Activated CD4-positive, alpha-beta T cell treated with anti-CD3 and anti-CD28 coated beads, Interleukin-2, amount 10 ng/mL, durations not matched to agents 24 days and 14 days (primary cell): ENCODE data around the gene ICE1. TPM values are rescaled to one million over a fixed set of nuclear protein-coding genes. Genes with fewer than 3 reads are reported as not detected.
"Not testable (repeated sequence)": the region's sequence is repeated elsewhere in the genome, so short reads cannot be mapped to it uniquely, and the experiment has no call there.

Experiments used
- DNase-seq: peaks from one replicate; pipeline ENCODE4 v3.0.0; 2022
- H3K27ac Mint-ChIP-seq: one replicate; pipeline ENCODE4 v1.8.0; 2022; ENCODE audit warnings: mild to moderate bottlenecking, mixed read lengths
- H3K27me3 Mint-ChIP-seq: one replicate; pipeline ENCODE4 v1.8.0; 2022; ENCODE audit warnings: mixed read lengths
- H3K36me3 Mint-ChIP-seq: one replicate; pipeline ENCODE4 v1.8.0; 2022; ENCODE audit warnings: low read depth, mild to moderate bottlenecking, mixed read lengths
- H3K4me1 Mint-ChIP-seq: one replicate; pipeline ENCODE4 v1.8.0; 2021; ENCODE audit warnings: mixed read lengths
- H3K4me3 Mint-ChIP-seq: one replicate; pipeline ENCODE4 v1.8.0; 2022; ENCODE audit warnings: mild to moderate bottlenecking, moderate library complexity, mixed read lengths
- H3K9me3 Mint-ChIP-seq: one replicate; pipeline ENCODE4 v1.8.0; 2021; ENCODE audit warnings: mixed read lengths
- intact Hi-C: fragments of 100-400 bp; cut with micrococcal nuclease; formaldehyde crosslinking; loops from one replicate; pipeline ENCODE4 v1.15.1; 2023
- total RNA-seq: library from RNA; stranded (reverse); gene quantifications from 2 replicates; pipeline ENCODE4 v1.2.3, GENCODE V29; 2022

The ICE1 gene
- total RNA-seq, 1 donor from 2014 or later = 36.9 TPM

DNA sequence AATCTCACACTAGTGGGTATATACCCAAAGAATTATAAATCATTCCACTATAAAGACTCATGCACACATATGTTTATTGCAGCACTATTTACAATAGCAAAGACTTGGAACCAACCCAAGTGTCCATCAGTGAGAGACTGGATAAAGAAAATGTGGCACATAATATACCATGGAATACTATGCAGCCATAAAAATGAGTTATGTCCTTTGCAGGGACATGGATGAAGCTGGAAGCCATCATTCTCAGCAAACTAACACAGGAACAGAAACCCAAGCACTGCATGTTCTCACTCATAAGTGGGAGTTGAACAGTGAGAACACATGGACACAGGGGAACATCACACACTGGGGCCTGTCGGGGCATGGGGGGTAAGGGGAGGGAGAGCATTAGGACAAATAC lies 57.1 kb downstream of the ICE1 start:
- peaks cover 15% of the 10 kb centered on the region for H3K4me1 Mint-ChIP-seq
- H3K27me3 Mint-ChIP-seq, intact Hi-C loops, H3K4me3 Mint-ChIP-seq, H3K27ac Mint-ChIP-seq, H3K9me3 Mint-ChIP-seq, DNase-seq: not testable (repeated sequence)
- peaks cover 58% of the 10 kb centered on the region for H3K36me3 Mint-ChIP-seq

GRCh38 chr5:5480481-5481111 lies 58.1 kb downstream of the ICE1 start:
- no peaks in the 10 kb centered on the region for H3K27me3 Mint-ChIP-seq
- peak overlapping the region; percentile 53 for H3K4me3 Mint-ChIP-seq
- intact Hi-C loops = no loop called here

DNA sequence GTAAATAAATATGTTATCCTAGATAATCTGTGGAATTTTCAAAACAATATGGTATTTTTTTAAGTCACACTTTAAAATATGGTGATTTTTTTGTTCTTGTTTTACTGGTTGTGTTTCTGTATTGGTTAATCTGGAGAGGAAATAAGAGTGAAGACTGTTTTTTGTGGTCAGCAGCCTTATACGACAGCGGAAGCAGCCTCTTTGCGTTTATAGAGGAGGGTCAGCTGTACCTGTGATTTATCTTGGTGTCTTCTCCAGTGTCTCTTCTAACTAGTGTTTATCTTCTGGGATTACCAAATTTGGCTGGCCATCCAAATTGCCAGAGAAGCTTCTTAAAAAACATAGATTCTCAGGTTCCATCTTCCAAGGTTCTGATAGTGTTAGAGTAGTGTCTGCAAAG lies 58.7 kb downstream of the ICE1 start:
- Mint-ChIP-seq H3K4me1 (peaks cover 15% of the 10 kb centered on the region), H3K4me3 (peak overlapping the region; percentile 55), H3K27ac (peak overlapping the region; percentile 73), H3K9me3 (no peaks in the 10 kb centered on the region), H3K36me3 (peaks cover 46% of the 10 kb centered on the region), H3K27me3 (no peaks in the 10 kb centered on the region)
- DNase-seq = peak; percentile 70
- intact Hi-C loops = no loop called here

More at GRCh38 chr5:5480481-5481111, 58.1 kb downstream of the ICE1 start:
- peaks cover 49% of the 10 kb centered on the region for H3K36me3 Mint-ChIP-seq
- no peak for DNase-seq
- peaks cover 15% of the 10 kb centered on the region for H3K4me1 Mint-ChIP-seq
- H3K27ac Mint-ChIP-seq = peak overlapping the region; percentile 73
- no peaks in the 10 kb centered on the region for H3K9me3 Mint-ChIP-seq

- Mint-ChIP-seq H3K4me1 (peaks cover 15% of the 10 kb centered on the region), H3K36me3 (peaks cover 42% of the 10 kb centered on the region), H3K27ac (peak overlapping the region; percentile 73), H3K27me3 (no peaks in the 10 kb centered on the region), H3K9me3 (no peaks in the 10 kb centered on the region), H3K4me3 (peak overlapping the region; percentile 55)
- intact Hi-C loops = no loop called here
- no peak for DNase-seq
Measured at GRCh38 chr5:5481633-5482032, 59.2 kb downstream of the ICE1 start.

DNA sequence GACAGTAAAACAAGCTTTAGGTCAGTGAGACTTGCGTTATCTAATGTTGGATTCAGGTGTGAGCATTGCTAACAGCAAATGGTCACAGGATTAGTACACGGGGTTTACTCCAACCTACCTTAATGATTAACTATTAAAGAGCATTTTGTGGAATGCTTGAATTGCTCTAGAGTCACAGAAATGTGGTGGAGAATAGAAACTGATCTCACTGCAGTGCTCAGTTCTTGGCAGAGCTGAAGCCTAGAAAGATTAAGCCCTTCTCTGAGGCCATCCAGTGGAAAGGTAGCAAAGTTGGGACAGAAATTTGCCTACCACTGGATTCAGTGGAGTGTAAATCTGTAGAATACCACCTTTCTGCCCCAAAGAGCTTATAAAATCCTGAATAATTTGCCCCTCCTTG lies 60.9 kb downstream of the ICE1 start:
- H3K9me3 Mint-ChIP-seq = no peaks in the 10 kb centered on the region
- peaks cover 30% of the 10 kb centered on the region for H3K36me3 Mint-ChIP-seq
- no peaks in the 10 kb centered on the region for H3K27me3 Mint-ChIP-seq
- intact Hi-C loops = no loop called here
- peaks cover 15% of the 10 kb centered on the region for H3K4me1 Mint-ChIP-seq
- DNase-seq = no peak
- no peak overlapping the region for H3K27ac Mint-ChIP-seq
- H3K4me3 Mint-ChIP-seq = no peak overlapping the region

DNA sequence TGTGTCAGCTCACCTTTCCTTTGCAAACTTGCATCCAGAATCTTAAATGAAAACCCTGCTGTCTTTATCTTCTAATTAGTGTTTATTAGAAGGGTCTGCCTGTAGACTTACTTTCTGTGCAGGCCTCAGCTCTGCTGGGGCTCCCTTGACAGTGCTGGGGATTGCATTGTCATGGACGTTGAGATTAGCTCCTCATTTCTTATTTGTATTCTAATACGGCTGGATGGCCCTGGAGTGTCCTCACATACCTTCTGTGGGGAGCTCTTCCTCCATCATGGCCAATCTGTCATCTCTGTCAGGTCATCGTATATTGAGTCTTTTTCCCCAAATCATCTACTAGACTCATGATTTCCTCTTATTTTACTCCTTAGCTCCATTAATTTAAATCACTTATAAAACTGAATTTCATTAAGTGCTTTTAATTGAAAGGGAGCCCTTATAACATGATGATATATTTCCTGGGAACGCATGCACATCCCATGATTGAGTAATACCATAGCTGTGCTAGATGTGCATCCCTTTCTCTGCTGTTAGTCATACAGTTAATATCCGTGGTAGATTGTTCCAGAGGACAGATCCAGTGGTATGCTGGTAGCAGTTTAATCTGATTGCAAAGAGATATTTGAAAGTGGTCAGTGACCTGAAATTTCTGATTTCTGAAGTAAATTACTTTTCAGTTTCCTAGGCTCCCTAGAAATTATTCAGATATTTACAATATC lies 61.6 kb downstream of the ICE1 start:
- intact Hi-C loops = no loop called here
- Mint-ChIP-seq H3K4me3 (no peak overlapping the region), H3K4me1 (peaks cover 15% of the 10 kb centered on the region), H3K9me3 (no peaks in the 10 kb centered on the region), H3K27ac (no peak overlapping the region), H3K27me3 (no peaks in the 10 kb centered on the region), H3K36me3 (peaks cover 23% of the 10 kb centered on the region)
- no peak for DNase-seq

DNA sequence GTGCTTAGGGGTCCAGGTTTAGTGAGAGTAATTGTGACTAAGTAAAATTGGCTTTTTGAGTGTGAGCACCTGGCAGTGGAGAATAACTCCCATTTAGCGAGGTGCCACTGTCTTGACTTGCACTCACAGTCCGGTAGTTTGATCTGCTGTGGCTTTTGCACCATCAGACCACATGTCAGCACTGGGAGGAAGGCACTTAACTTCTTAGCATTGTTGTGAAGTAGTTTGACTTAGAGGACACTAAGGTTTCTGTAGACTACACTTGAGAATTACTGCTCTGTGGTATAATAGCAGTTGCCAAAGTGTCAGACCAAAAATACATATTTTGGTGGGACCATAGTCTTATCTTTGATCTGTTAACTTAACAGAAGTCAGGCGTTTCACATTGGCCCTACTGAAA lies 63.6 kb downstream of the ICE1 start:
- no peak overlapping the region for H3K27ac Mint-ChIP-seq
- no peak for DNase-seq

DNA sequence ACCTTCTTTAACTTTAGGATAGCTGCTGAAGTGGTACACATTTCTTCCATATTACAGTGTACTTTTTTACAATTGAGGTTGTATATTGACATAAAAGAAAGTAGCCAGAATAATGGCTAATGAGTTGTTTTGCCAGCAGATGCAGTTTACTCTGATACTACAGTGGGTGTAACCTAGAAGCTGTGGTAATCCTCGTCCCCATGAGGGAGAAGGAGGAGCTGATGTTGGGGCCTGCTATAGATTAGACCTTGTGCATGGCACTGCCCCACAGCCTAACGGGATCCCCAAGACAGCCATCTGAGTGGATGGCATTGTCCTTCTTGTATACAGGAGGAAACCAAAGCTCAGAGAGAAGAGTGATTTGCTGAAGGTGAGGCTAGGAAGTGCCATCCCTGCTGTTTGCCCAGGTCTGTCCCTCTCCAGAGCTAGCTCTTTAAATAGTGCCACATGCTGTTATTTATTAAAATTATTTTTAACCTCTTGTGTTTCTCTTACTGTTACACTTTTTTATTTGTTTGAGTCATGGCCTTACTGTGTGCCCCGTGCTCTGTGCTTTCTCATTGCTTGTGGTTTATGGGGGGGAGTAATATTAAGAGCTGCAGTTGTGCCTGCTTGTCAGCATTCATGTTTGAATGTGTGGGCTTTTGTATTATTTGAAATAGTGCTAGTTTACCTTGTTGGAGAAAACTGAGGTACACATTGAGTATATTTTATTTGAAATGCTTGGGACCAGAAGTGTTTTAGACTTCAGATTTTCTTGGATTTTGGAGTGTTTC lies 65.3 kb downstream of the ICE1 start:
- Mint-ChIP-seq H3K4me1 (peaks cover 6% of the 10 kb centered on the region), H3K36me3 (peaks cover 15% of the 10 kb centered on the region), H3K9me3 (no peaks in the 10 kb centered on the region), H3K27ac (no peak overlapping the region), H3K27me3 (no peaks in the 10 kb centered on the region), H3K4me3 (no peak overlapping the region)
- intact Hi-C loops = loop anchor here (2.0 kb wide), 1 partner anchor 1095 kb away; no protein-coding TSS in a partner anchor
- DNase-seq = no peak

More for the DNA sequence above, 63.6 kb downstream of the ICE1 start:
- intact Hi-C loops = loop anchor here (2.0 kb wide), 1 partner anchor 1097 kb away; no protein-coding TSS in a partner anchor
- Mint-ChIP-seq H3K4me1 (peaks cover 4% of the 10 kb centered on the region), H3K27me3 (no peaks in the 10 kb centered on the region), H3K36me3 (peaks cover 17% of the 10 kb centered on the region), H3K9me3 (no peaks in the 10 kb centered on the region), H3K4me3 (no peak overlapping the region)

- DNase-seq = no peak
- H3K36me3 Mint-ChIP-seq = peaks cover 12% of the 10 kb centered on the region
- H3K4me3 Mint-ChIP-seq = no peak overlapping the region
- intact Hi-C loops = loop anchor here (5.0 to 10.0 kb wide), 4 partner anchors 154 to 1254 kb away; partner anchors contain the start of genes MED10 and TENT4A
- H3K9me3 Mint-ChIP-seq = no peaks in the 10 kb centered on the region
- H3K27me3 Mint-ChIP-seq = peaks cover 2% of the 10 kb centered on the region
- peaks cover 13% of the 10 kb centered on the region for H3K4me1 Mint-ChIP-seq
- H3K27ac Mint-ChIP-seq = no peak overlapping the region
Measured at GRCh38 chr5:5490774-5491347, 68.4 kb downstream of the ICE1 start.

- peaks cover 8% of the 10 kb centered on the region for H3K36me3 Mint-ChIP-seq
- H3K4me3 Mint-ChIP-seq = peak overlapping the region; percentile 74
- H3K9me3 Mint-ChIP-seq = no peaks in the 10 kb centered on the region
- peaks cover 10% of the 10 kb centered on the region for H3K27me3 Mint-ChIP-seq
- peak; percentile 85 for DNase-seq
- peaks cover 17% of the 10 kb centered on the region for H3K4me1 Mint-ChIP-seq
- intact Hi-C loops = loop anchor here (2.0 to 10.0 kb wide), 6 partner anchors 152 to 1252 kb away; partner anchors contain the start of genes MED10 and TENT4A
- peak overlapping the region; percentile 8 for H3K27ac Mint-ChIP-seq
Measured at GRCh38 chr5:5492087-5492933, 69.8 kb downstream of the ICE1 start.

DNA sequence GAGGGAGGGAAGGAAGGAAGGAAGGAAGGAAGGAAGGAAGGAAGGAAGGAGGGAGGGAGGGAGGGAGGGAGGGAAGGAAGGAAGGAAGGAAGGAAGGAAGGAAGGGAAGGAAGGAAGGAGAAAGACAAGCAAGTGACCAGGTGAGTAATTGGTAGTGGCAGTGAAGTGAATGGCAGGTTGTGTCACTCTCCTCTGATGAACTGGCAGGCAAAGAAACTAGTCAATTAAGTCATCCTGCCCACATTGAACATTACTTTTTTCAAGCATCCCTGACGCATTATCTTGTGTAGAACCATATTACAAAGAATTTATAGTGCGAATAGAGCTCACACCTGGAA lies 70.4 kb downstream of the ICE1 start:
- DNase-seq, H3K36me3 Mint-ChIP-seq, H3K4me3 Mint-ChIP-seq, H3K27ac Mint-ChIP-seq, H3K9me3 Mint-ChIP-seq: not testable (repeated sequence)
- Mint-ChIP-seq H3K27me3 (peaks cover 14% of the 10 kb centered on the region), H3K4me1 (peaks cover 17% of the 10 kb centered on the region)
- intact Hi-C loops = loop anchor here (2.0 to 10.0 kb wide), 6 partner anchors 152 to 1252 kb away; partner anchors contain the start of genes MED10 and TENT4A

GRCh38 chr5:5494489-5495402 lies 72.3 kb downstream of the ICE1 start:
- H3K27me3 Mint-ChIP-seq = peaks cover 18% of the 10 kb centered on the region
- peaks cover 2% of the 10 kb centered on the region for H3K36me3 Mint-ChIP-seq
- H3K4me1 Mint-ChIP-seq = peaks cover 17% of the 10 kb centered on the region
- peak; percentile 95 for DNase-seq
- H3K4me3 Mint-ChIP-seq = peak overlapping the region; percentile 58
- no peaks in the 10 kb centered on the region for H3K9me3 Mint-ChIP-seq
- H3K27ac Mint-ChIP-seq = no peak overlapping the region
- intact Hi-C loops = loop anchor here (1.0 to 10.0 kb wide), 5 partner anchors 72 to 1250 kb away; partner anchors contain the start of genes ICE1, MED10 and TENT4A
